ENCODE measurements around the gene CALD1.

GRCh38 chr7:134901389-134902020, 122.1 kb downstream of the CALD1 start:
- TF ChIP-seq EZH2 (IDR thresholded peaks at IDR 0.05; ENCODE audit: borderline replicate concordance, insufficient read depth, low read length, poor library complexity, severe bottlenecking) (no peak), CTCF (IDR thresholded peaks at IDR 0.05; ENCODE audit: poor library complexity, severe bottlenecking) (no peak), TAF1 (IDR thresholded peaks at IDR 0.05; ENCODE audit: low read depth) (no peak), EP300 (conservative IDR thresholded peaks at IDR 0.05; ENCODE audit: poor library complexity, severe bottlenecking) (no peak), POLR2AphosphoS5 (IDR thresholded peaks at IDR 0.05) (no peak), REST (IDR thresholded peaks at IDR 0.05; ENCODE audit: borderline replicate concordance) (no peak)
